ENCODE results near the gene CLIC5. TPM values are rescaled to one million over a fixed set of nuclear protein-coding genes. Genes with fewer than 3 reads are reported as not detected.

The CLIC5 gene
- total RNA-seq, 4 donors from 2014 or later = 0.56 to 1.3 (median 1.2) TPM

GRCh38 chr6:45857827-45858226 lies 157.8 kb downstream of the CLIC5 start:
- Histone ChIP-seq H3K4me1 (peaks cover 0 to 8% (median 0%) of the 10 kb centered on the region in 3 donors), H3K9me3 (no peaks in the 10 kb centered on the region), H3K27ac (no peak overlapping the region), H3K4me3 (no peak overlapping the region), H3K36me3 (no peaks in the 10 kb centered on the region), H3K27me3 (peaks cover 0 to 21% (median 0%) of the 10 kb centered on the region in 4 donors)
- TF ChIP-seq CTCF (IDR thresholded peaks at IDR 0.05) = no peak
- TF ChIP-seq POLR2A (IDR thresholded peaks at IDR 0.05) = no peak
- WGBS, 2 donors = 65 to 69% methylated on average over 2 of the region's 2 CpGs
- no peak for DNase-seq
- intact Hi-C loops (cut with DNase I) = no loop called here

GRCh38 chr6:45855642-45856394 lies 159.8 kb downstream of the CLIC5 start:
- TF ChIP-seq CTCF (IDR thresholded peaks at IDR 0.05) (no peak), POLR2A (IDR thresholded peaks at IDR 0.05) (no peak)
- H3K4me3 ChIP-seq = no peak overlapping the region
- no peaks in the 10 kb centered on the region for H3K36me3 ChIP-seq
- no peaks in the 10 kb centered on the region for H3K9me3 ChIP-seq
- peaks cover 0 to 8% (median 0%) of the 10 kb centered on the region in 3 donors for H3K4me1 ChIP-seq
- peaks cover 0 to 29% (median 0%) of the 10 kb centered on the region in 4 donors for H3K27me3 ChIP-seq
- no peak for DNase-seq
- 78 to 83% methylated on average over 3 of the region's 3 CpGs for WGBS, 2 donors
- H3K27ac ChIP-seq = peak overlapping the region in 2 of 4 donors; percentile 36 to 74
- intact Hi-C loops (cut with DNase I) = no loop called here

GRCh38 chr6:45854149-45854742 lies 161.4 kb downstream of the CLIC5 start:
- intact Hi-C loops (cut with DNase I) = no loop called here
- no peak for TF ChIP-seq CTCF (IDR thresholded peaks at IDR 0.05)
- TF ChIP-seq POLR2A (IDR thresholded peaks at IDR 0.05) = no peak
- no peak for DNase-seq
- no peaks in the 10 kb centered on the region for H3K9me3 ChIP-seq
- no peaks in the 10 kb centered on the region for H3K36me3 ChIP-seq
- H3K27ac ChIP-seq = peak overlapping the region in 1 of 4 donors; percentile 30
- no peak overlapping the region for H3K4me3 ChIP-seq
- 48 to 49% methylated on average over 10 of the region's 10 CpGs for WGBS, 2 donors
- H3K27me3 ChIP-seq = peaks cover 0 to 15% (median 0%) of the 10 kb centered on the region in 4 donors
- peaks cover 0 to 8% (median 0%) of the 10 kb centered on the region in 3 donors for H3K4me1 ChIP-seq

- TF ChIP-seq POLR2A (IDR thresholded peaks at IDR 0.05) (no peak), CTCF (IDR thresholded peaks at IDR 0.05) (no peak)
- intact Hi-C loops (cut with DNase I) = no loop called here
- Histone ChIP-seq H3K36me3 (no peaks in the 10 kb centered on the region), H3K27ac (no peak overlapping the region), H3K4me3 (no peak overlapping the region), H3K4me1 (no peaks in the 10 kb centered on the region), H3K9me3 (no peaks in the 10 kb centered on the region), H3K27me3 (peaks cover 0 to 12% (median 0%) of the 10 kb centered on the region in 4 donors)
- 75 to 77% methylated on average over 1 of the region's 1 CpG for WGBS, 2 donors
- DNase-seq = no peak
Observed at GRCh38 chr6:45851034-45851400, 164.6 kb downstream of the CLIC5 start.

- no peak overlapping the region for H3K27ac ChIP-seq
- WGBS, 2 donors = 55 to 62% methylated on average over 6 to 8 of the region's 8 CpGs
- intact Hi-C loops (cut with DNase I) = no loop called here
Observed at GRCh38 chr6:45850378-45851033, 165.2 kb downstream of the CLIC5 start.

More at GRCh38 chr6:45850378-45851033, 165.2 kb downstream of the CLIC5 start:
- no peaks in the 10 kb centered on the region for H3K4me1 ChIP-seq
- DNase-seq = no peak
- H3K4me3 ChIP-seq = no peak overlapping the region
- TF ChIP-seq CTCF (IDR thresholded peaks at IDR 0.05) (no peak), POLR2A (IDR thresholded peaks at IDR 0.05) (no peak)
- no peaks in the 10 kb centered on the region for H3K36me3 ChIP-seq
- H3K9me3 ChIP-seq = no peaks in the 10 kb centered on the region
- H3K27me3 ChIP-seq = peaks cover 0 to 12% (median 0%) of the 10 kb centered on the region in 4 donors

All from esophagus squamous epithelium (tissue), 5 donors.